ENCODE data around the gene ACTN4.

- no peak for TF ChIP-seq SMC3 (IDR thresholded peaks at IDR 0.05)
- TF ChIP-seq SREBF2 (IDR thresholded peaks at IDR 0.05), result no peak
- TF ChIP-seq POLR2A (IDR thresholded peaks at IDR 0.05; ENCODE audit: low read length), result no peak
- TF ChIP-seq CTCF (IDR thresholded peaks at IDR 0.05), result no peak
- no peak for TF ChIP-seq REST (IDR thresholded peaks at IDR 0.05)
- no peak for TF ChIP-seq CHD4 (IDR thresholded peaks at IDR 0.05; ENCODE audit: borderline replicate concordance)
- no peak for TF ChIP-seq ESRRA (IDR thresholded peaks at IDR 0.05; ENCODE audit: borderline replicate concordance, low read length)
- no peak for TF ChIP-seq MAZ (IDR thresholded peaks at IDR 0.05; ENCODE audit: borderline replicate concordance, low read depth, low read length)
- TF ChIP-seq ZSCAN20 (CRISPR knock-in tag; IDR thresholded peaks at IDR 0.05), result no peak
Measured at GRCh38 chr19:38701455-38702063, 54.1 kb downstream of the ACTN4 start.
